ENCODE measurements around the gene EMP1.

Gene EMP1

GRCh38 chr12:13171921-13172859 is 24.3 kb upstream of the EMP1 start:
- H3K27me3 ChIP-seq (ENCODE audit: insufficient read depth, poor library complexity, severe bottlenecking), result no peaks in the 10 kb centered on the region
- H3K27ac ChIP-seq (ENCODE audit: poor library complexity, severe bottlenecking), result peak overlapping the region; percentile 83
- DNase-seq (ENCODE audit: low spot score) (peak; percentile 78), ATAC-seq (ENCODE audit: low read depth) (peak; percentile 58)
- no peak overlapping the region for H3K4me3 ChIP-seq (ENCODE audit: severe bottlenecking)
- H3K36me3 ChIP-seq (ENCODE audit: low read depth), result no peaks in the 10 kb centered on the region
- no peak for TF ChIP-seq CTCF (IDR thresholded peaks at IDR 0.05; ENCODE audit: poor library complexity, severe bottlenecking)
- H3K4me1 ChIP-seq (ENCODE audit: insufficient read depth, poor library complexity, severe bottlenecking), result peaks cover 60% of the 10 kb centered on the region
- H3K9me3 ChIP-seq (ENCODE audit: severe bottlenecking), result no peaks in the 10 kb centered on the region

GRCh38 chr12:13173012-13173932 is 23.3 kb upstream of the EMP1 start:
- peak overlapping the region; percentile 83 for H3K27ac ChIP-seq (ENCODE audit: poor library complexity, severe bottlenecking)
- no peak overlapping the region for H3K4me3 ChIP-seq (ENCODE audit: severe bottlenecking)
- ATAC-seq (ENCODE audit: low read depth), result peak; percentile 82
- H3K27me3 ChIP-seq (ENCODE audit: insufficient read depth, poor library complexity, severe bottlenecking), result no peaks in the 10 kb centered on the region
- peak; percentile 53 for DNase-seq (ENCODE audit: low spot score)
- H3K4me1 ChIP-seq (ENCODE audit: insufficient read depth, poor library complexity, severe bottlenecking), result peaks cover 53% of the 10 kb centered on the region
- no peaks in the 10 kb centered on the region for H3K9me3 ChIP-seq (ENCODE audit: severe bottlenecking)
- no peak for TF ChIP-seq CTCF (IDR thresholded peaks at IDR 0.05; ENCODE audit: poor library complexity, severe bottlenecking)
- no peaks in the 10 kb centered on the region for H3K36me3 ChIP-seq (ENCODE audit: low read depth)

- DNase-seq (ENCODE audit: low spot score) (no peak), ATAC-seq (ENCODE audit: low read depth) (peak; percentile 60)
- no peak overlapping the region for H3K4me3 ChIP-seq (ENCODE audit: severe bottlenecking)
- no peaks in the 10 kb centered on the region for H3K27me3 ChIP-seq (ENCODE audit: insufficient read depth, poor library complexity, severe bottlenecking)
- TF ChIP-seq CTCF (IDR thresholded peaks at IDR 0.05; ENCODE audit: poor library complexity, severe bottlenecking), result no peak
- H3K4me1 ChIP-seq (ENCODE audit: insufficient read depth, poor library complexity, severe bottlenecking), result peaks cover 62% of the 10 kb centered on the region
- H3K36me3 ChIP-seq (ENCODE audit: low read depth), result no peaks in the 10 kb centered on the region
- peak overlapping the region; percentile 83 for H3K27ac ChIP-seq (ENCODE audit: poor library complexity, severe bottlenecking)
- H3K9me3 ChIP-seq (ENCODE audit: severe bottlenecking), result no peaks in the 10 kb centered on the region
These were observed 21.0 kb upstream of the EMP1 start for GRCh38 chr12:13175499-13175898.

GRCh38 chr12:13176256-13176655 is 20.3 kb upstream of the EMP1 start:
- ATAC-seq (ENCODE audit: low read depth), result no peak
- Histone ChIP-seq H3K4me1 (ENCODE audit: insufficient read depth, poor library complexity, severe bottlenecking) (peaks cover 60% of the 10 kb centered on the region), H3K27me3 (ENCODE audit: insufficient read depth, poor library complexity, severe bottlenecking) (no peaks in the 10 kb centered on the region), H3K36me3 (ENCODE audit: low read depth) (no peaks in the 10 kb centered on the region), H3K27ac (ENCODE audit: poor library complexity, severe bottlenecking) (peak overlapping the region; percentile 83), H3K4me3 (ENCODE audit: severe bottlenecking) (no peak overlapping the region), H3K9me3 (ENCODE audit: severe bottlenecking) (no peaks in the 10 kb centered on the region)
- DNase-seq (ENCODE audit: low spot score), result no peak
- no peak for TF ChIP-seq CTCF (IDR thresholded peaks at IDR 0.05; ENCODE audit: poor library complexity, severe bottlenecking)

Data from RWPE2 (cell line).